Gastroesophageal sphincter (tissue), 4 donors: Measurements from ENCODE around the gene ZMYND12. TPM values are rescaled to one million over a fixed set of nuclear protein-coding genes. Genes with fewer than 3 reads are reported as not detected.

Experiments
- ATAC-seq: fragments of 150-250 bp; one replicate; pipeline ENCODE4 v1.9.1; 2016; ENCODE audit warnings: mild to moderate bottlenecking, moderate library complexity
- H3K27ac ChIP-seq, 4 donors: fragments of 200-600 bp; sonication (generic) in 3 of 4; 1 replicate in 3 of 4; 2 replicates in 1 of 4; pipeline ENCODE4 v1.5.1; 2016 to 2019
- H3K27me3 ChIP-seq: fragments of 200-600 bp; sonication (generic); one replicate; pipeline ENCODE4 v1.5.1; 2019
- H3K36me3 ChIP-seq, 2 donors: fragments of 200-600 bp; sonication (generic); one replicate each; pipeline ENCODE4 v1.5.1; 2019; ENCODE audit warnings: control low read depth in 1 of 2
- H3K4me1 ChIP-seq, 3 donors: fragments of 200-600 bp; sonication (generic); 1 replicate in 2 of 3; 2 replicates in 1 of 3; pipeline ENCODE4 v1.5.1; 2016 to 2019; ENCODE audit warnings: control low read depth in 2 of 3
- H3K4me3 ChIP-seq, 2 donors: fragments of 200-600 bp; sonication (generic); one replicate each; pipeline ENCODE4 v1.5.1; 2019; ENCODE audit warnings: mild to moderate bottlenecking in 1 of 2, moderate library complexity in 1 of 2
- H3K9me3 ChIP-seq, 3 donors: fragments of 200-600 bp; sonication (generic); one replicate each; pipeline ENCODE4 v1.5.1; 2017 to 2019; ENCODE audit warnings: control low read depth in 2 of 3
- EP300 ChIP-seq: sonication (generic); formaldehyde crosslinking; IDR thresholded peaks from one replicate; pipeline ENCODE4 v1.6.1; 2017; ENCODE audit warnings: antibody characterized with exemption, mild to moderate bottlenecking
- POLR2A ChIP-seq, 2 donors: fragments of 450-650 bp; IDR thresholded peaks; one replicate each; pipeline ENCODE4 v1.6.1; 2017; ENCODE audit warnings: antibody characterized with exemption in 2 of 2, mild to moderate bottlenecking in 2 of 2, moderate library complexity in 1 of 2
- POLR2AphosphoS5 ChIP-seq: sonication (generic); formaldehyde crosslinking; IDR thresholded peaks from one replicate; pipeline ENCODE4 v1.6.1; 2017; ENCODE audit warnings: antibody characterized with exemption
- WGBS, 2 donors: methylation state at CpG; one replicate each; pipeline ENCODE4 v1.1.5; 2018; ENCODE audit warnings: low coverage in 1 of 2; 5-methylcytosine and 5-hydroxymethylcytosine counted together
- small RNA-seq, 4 donors: library from RNA; depleted of rRNA; stranded (forward); fragments of <200 nt; gene quantifications; one replicate each; pipeline ENCODE3, GENCODE V24; 2016
- total RNA-seq, 4 donors: library from RNA; depleted of rRNA; stranded (reverse); fragments of >200 nt; gene quantifications; one replicate each; pipeline ENCODE4 v1.1.0, GENCODE V29; 2016
- TF ChIP-seq, protein P1 (sequence below), 4 experiments: fragments of 200-600 bp in 2 of 4; fragments of 450-650 bp in 2 of 4; sonication (generic) in 1 of 4; IDR thresholded peaks; one replicate each; pipeline ENCODE4 v1.5.1; 2017 to 2019; ENCODE audit warnings: antibody characterized with exemption in 4 of 4, mild to moderate bottlenecking in 2 of 4, moderate library complexity in 2 of 4

Gene ZMYND12
- total RNA-seq, 4 donors from 2014 or later, result 0.31 to 1.9 TPM; not detected in 2

GRCh38 chr1:42386051-42386450 is 69.8 kb downstream of the ZMYND12 start:
- H3K27me3 ChIP-seq, result no peaks in the 10 kb centered on the region
- H3K27ac ChIP-seq, result no peak overlapping the region
- H3K4me3 ChIP-seq, result no peak overlapping the region
- H3K4me1 ChIP-seq, result peaks cover 0 to 14% (median 0%) of the 10 kb centered on the region in 3 donors
- no peak for ATAC-seq
- H3K36me3 ChIP-seq, result no peaks in the 10 kb centered on the region
- WGBS, 2 donors, result 88% methylated on average over 3 to 6 of the region's 6 CpGs
- no peaks in the 10 kb centered on the region for H3K9me3 ChIP-seq
- TF ChIP-seq, protein P1, sequence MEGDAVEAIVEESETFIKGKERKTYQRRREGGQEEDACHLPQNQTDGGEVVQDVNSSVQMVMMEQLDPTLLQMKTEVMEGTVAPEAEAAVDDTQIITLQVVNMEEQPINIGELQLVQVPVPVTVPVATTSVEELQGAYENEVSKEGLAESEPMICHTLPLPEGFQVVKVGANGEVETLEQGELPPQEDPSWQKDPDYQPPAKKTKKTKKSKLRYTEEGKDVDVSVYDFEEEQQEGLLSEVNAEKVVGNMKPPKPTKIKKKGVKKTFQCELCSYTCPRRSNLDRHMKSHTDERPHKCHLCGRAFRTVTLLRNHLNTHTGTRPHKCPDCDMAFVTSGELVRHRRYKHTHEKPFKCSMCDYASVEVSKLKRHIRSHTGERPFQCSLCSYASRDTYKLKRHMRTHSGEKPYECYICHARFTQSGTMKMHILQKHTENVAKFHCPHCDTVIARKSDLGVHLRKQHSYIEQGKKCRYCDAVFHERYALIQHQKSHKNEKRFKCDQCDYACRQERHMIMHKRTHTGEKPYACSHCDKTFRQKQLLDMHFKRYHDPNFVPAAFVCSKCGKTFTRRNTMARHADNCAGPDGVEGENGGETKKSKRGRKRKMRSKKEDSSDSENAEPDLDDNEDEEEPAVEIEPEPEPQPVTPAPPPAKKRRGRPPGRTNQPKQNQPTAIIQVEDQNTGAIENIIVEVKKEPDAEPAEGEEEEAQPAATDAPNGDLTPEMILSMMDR (IDR thresholded peaks at IDR 0.05), result no peak

GRCh38 chr1:42385283-42385682 is 70.5 kb downstream of the ZMYND12 start:
- H3K4me3 ChIP-seq, result no peak overlapping the region
- H3K9me3 ChIP-seq, result no peaks in the 10 kb centered on the region
- H3K4me1 ChIP-seq, result peaks cover 0 to 18% (median 0%) of the 10 kb centered on the region in 3 donors
- no peaks in the 10 kb centered on the region for H3K36me3 ChIP-seq
- no peak for ATAC-seq
- 13% methylated on average over 1 of the region's 1 CpG for WGBS, 2 donors
- TF ChIP-seq POLR2A (IDR thresholded peaks at IDR 0.05) (no peak), EP300 (no peak), POLR2AphosphoS5 (no peak)
- TF ChIP-seq, protein P1 (IDR thresholded peaks at IDR 0.05), result no peak
- no peaks in the 10 kb centered on the region for H3K27me3 ChIP-seq
- peak overlapping the region in 2 of 4 donors; percentile 14 to 36 for H3K27ac ChIP-seq

DNA sequence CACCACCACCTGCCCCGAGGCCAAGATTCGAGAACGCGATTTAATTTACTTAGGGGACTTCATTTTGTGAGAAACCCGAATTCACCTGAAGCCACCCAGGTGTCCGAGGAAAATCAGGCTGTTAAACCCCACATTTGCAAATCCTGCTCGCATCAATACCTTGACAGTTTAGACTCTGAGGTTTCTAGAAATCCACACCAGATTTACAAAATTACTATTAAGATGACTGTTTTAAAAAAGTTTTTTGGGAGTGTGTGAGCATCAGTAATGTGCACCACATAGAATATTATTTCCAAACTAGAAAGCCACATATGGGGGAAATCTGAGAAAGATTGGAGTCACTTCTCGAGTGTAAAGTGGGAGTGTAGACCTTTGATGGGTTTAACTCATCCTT is 74.5 kb downstream of the ZMYND12 start:
- Histone ChIP-seq H3K36me3 (no peaks in the 10 kb centered on the region), H3K4me1 (peaks cover 0 to 24% (median 0%) of the 10 kb centered on the region in 3 donors), H3K4me3 (peak overlapping the region; percentile 29 to 75), H3K9me3 (no peaks in the 10 kb centered on the region), H3K27me3 (no peaks in the 10 kb centered on the region), H3K27ac (peak overlapping the region in 3 of 4 donors; percentile 65 to 80 (median 74))
- WGBS, 2 donors, result 7 to 18% methylated on average over 6 to 8 of the region's 8 CpGs
- no peak for TF ChIP-seq POLR2AphosphoS5
- TF ChIP-seq EP300, result no peak
- TF ChIP-seq POLR2A (IDR thresholded peaks at IDR 0.05), result no peak
- TF ChIP-seq, protein P1 (IDR thresholded peaks at IDR 0.05), result no peak
- no peak for ATAC-seq

- Histone ChIP-seq H3K9me3 (no peaks in the 10 kb centered on the region), H3K27me3 (no peaks in the 10 kb centered on the region), H3K4me3 (peak within 1 kb of the TSS; percentile 29 to 75), H3K4me1 (peaks cover 0 to 24% (median 0%) of the 10 kb centered on the region in 3 donors), H3K36me3 (no peaks in the 10 kb centered on the region), H3K27ac (peak within 1 kb of the TSS in 3 of 4 donors; percentile 65 to 80 (median 74))
- TF ChIP-seq POLR2AphosphoS5, result no peak
- no peak for TF ChIP-seq EP300
- peak in 1 of 2 donors; percentile 33 for TF ChIP-seq POLR2A (IDR thresholded peaks at IDR 0.05)
- TF ChIP-seq, protein P1 (IDR thresholded peaks at IDR 0.05), result peak in 2 of 4 experiments; percentile 6 to 10
- peak; percentile 92 for ATAC-seq
- WGBS, 2 donors, result no CpG with 5 or more reads among the region's 101 CpGs
Observed at GRCh38 chr1:42380586-42381279, 75.1 kb downstream of the ZMYND12 start, which contains the start of gene RIMKLA. TSS of gene RIMKLA (plus strand) at chr1:42380792. CDS start at chr1:42380935, 143 bp downstream.

Small RNA genes within 50 kb of the gene (small RNA-seq; reads per million reads assigned to genes)
- gene TMSB4XP1, result 0 reads per million in 4 donors

Other genes with a start within 250 kb of the ZMYND12 start
- gene FOXJ3, start 120.8 kb downstream of the ZMYND12 start, total RNA-seq, result 10 to 100 TPM; 36.3 to 57.1 (median 41.4) TPM
- 1 to 10 TPM; 2.9 to 7.0 (median 4.0) TPM for gene RIMKLA, start 75.2 kb downstream of the ZMYND12 start, total RNA-seq
- 10 to 100 TPM; 51.7 to 94.9 (median 84.7) TPM for gene PPCS, start 521 bp upstream of the ZMYND12 start, total RNA-seq
- 1 to 10 TPM; 1.1 to 2.7 (median 2.5) TPM for gene CCDC30, start 7.3 kb upstream of the ZMYND12 start, total RNA-seq
- gene PPIH, start 202.4 kb upstream of the ZMYND12 start, total RNA-seq, result 10 to 100 TPM; 15.0 to 33.3 (median 21.0) TPM
- gene YBX1, start 226.4 kb upstream of the ZMYND12 start, total RNA-seq, result 100 to 1,000 TPM; 625 to 985 (median 777) TPM